ENCODE measurements around the gene KLHL11.

Gene KLHL11

GRCh38 chr17:41811549-41812380 is 53.5 kb downstream of the KLHL11 start, which contains the start of gene P3H4:
Gene P3H4 (minus strand): TSS chr17:41811949. CDS start chr17:41811915, 34 bp downstream.
- DNase-seq (ENCODE audit: low read depth in 2 of 2): peak; percentile 49 to 57

- no peak for DNase-seq (ENCODE audit: low read depth in 2 of 2)
Observed at GRCh38 chr17:41810659-41811548, 54.3 kb downstream of the KLHL11 start.

GRCh38 chr17:41806685-41807445 is 58.4 kb downstream of the KLHL11 start:
- DNase-seq (ENCODE audit: low read depth in 2 of 2): no peak
